ENCODE measurements around the gene AGBL5.

GRCh38 chr2:27050281-27050995, 1.0 kb upstream of the AGBL5 start:
- TF ChIP-seq ZBTB21 (tag by site-specific recombination; IDR thresholded peaks at IDR 0.05) (peak; percentile 9; the same call in 1 of the 2 replicates), CTCF (tag by site-specific recombination; IDR thresholded peaks at IDR 0.05) (peak; percentile 72), ZSCAN4 (tag by site-specific recombination; IDR thresholded peaks at IDR 0.05) (peak; percentile 46; the same call in 1 of the 2 replicates), YY1 (tag by site-specific recombination; IDR thresholded peaks at IDR 0.05) (no peak), ZNF654 (tag by site-specific recombination; IDR thresholded peaks at IDR 0.05; ENCODE audit: low read depth) (no peak; the same call in 1 of the 2 replicates), REST (tag by site-specific recombination; IDR thresholded peaks at IDR 0.05) (no peak), ZBTB49 (tag by site-specific recombination; IDR thresholded peaks at IDR 0.05; ENCODE audit: low read depth) (no peak), TSHZ1 (tag by site-specific recombination; IDR thresholded peaks at IDR 0.05; ENCODE audit: borderline replicate concordance) (no peak), ZNF658 (tag by site-specific recombination; IDR thresholded peaks at IDR 0.05) (no peak), ZNF140 (tag by site-specific recombination; IDR thresholded peaks at IDR 0.05) (no peak), SP3 (tag by site-specific recombination; IDR thresholded peaks at IDR 0.05) (no peak; the same call in 1 of the 2 replicates)

Data from HEK293 (cell line).